ENCODE measurements around the gene GRK7. TPM values are rescaled to one million over a fixed set of nuclear protein-coding genes. Genes with fewer than 3 reads are reported as not detected.

The GRK7 gene, protein sequence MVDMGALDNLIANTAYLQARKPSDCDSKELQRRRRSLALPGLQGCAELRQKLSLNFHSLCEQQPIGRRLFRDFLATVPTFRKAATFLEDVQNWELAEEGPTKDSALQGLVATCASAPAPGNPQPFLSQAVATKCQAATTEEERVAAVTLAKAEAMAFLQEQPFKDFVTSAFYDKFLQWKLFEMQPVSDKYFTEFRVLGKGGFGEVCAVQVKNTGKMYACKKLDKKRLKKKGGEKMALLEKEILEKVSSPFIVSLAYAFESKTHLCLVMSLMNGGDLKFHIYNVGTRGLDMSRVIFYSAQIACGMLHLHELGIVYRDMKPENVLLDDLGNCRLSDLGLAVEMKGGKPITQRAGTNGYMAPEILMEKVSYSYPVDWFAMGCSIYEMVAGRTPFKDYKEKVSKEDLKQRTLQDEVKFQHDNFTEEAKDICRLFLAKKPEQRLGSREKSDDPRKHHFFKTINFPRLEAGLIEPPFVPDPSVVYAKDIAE (N-terminal part only)
- total RNA-seq = not detected in 2 replicates
- long read RNA-seq = 0 reads

DNA sequence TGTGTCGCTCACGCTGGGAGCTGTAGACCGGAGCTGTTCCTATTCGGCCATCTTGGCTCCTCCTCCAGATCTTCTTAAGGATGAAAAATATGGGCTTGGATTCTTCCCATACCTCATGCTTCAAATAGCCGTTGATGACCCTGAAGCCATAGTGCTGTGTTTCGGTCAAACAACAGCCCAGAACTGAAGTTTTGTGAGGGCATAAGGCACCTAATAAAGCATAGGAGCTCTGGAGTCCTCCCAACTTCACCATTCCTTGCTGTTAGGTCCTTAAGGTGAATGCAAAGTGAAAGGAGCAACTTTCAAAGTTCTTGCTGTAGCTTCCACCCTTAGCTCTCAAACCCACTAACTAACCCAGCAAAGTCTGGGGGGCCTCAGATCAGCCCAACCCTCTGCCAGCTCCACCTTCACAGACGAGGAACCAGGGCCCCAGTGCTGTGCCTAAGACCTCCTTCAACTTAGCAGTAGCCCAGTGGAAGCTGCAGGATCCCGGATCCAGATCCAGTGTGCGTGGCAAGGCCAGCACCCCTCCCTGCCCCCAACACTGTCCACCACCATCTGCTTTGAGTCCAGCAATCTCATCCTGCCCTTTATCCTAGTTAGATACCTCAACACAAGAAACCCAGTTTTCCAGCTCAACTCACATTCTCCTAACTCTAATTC, at the start of gene GRK7:
GRK7 (plus strand) TSS at position 321 of the 663 bp plus-strand sequence. CDS start 14,877 bp downstream, outside the sequence.
- Mint-ChIP-seq H3K9me3 (ENCODE audit: unreplicated experiment) (no peaks in the 10 kb centered on the region), H3K27ac (ENCODE audit: unreplicated experiment) (no peak within 1 kb of the TSS), H3K27me3 (ENCODE audit: unreplicated experiment) (no peaks in the 10 kb centered on the region), H3K36me3 (ENCODE audit: unreplicated experiment) (no peaks in the 10 kb centered on the region), H3K4me1 (ENCODE audit: unreplicated experiment) (peaks cover 6% of the 10 kb centered on the region), H3K4me3 (ENCODE audit: unreplicated experiment) (peak within 1 kb of the TSS; percentile 54)
- DNase-seq (ENCODE audit: extremely low spot score, unreplicated experiment) = peak; percentile 73
- TF ChIP-seq, protein P1, sequence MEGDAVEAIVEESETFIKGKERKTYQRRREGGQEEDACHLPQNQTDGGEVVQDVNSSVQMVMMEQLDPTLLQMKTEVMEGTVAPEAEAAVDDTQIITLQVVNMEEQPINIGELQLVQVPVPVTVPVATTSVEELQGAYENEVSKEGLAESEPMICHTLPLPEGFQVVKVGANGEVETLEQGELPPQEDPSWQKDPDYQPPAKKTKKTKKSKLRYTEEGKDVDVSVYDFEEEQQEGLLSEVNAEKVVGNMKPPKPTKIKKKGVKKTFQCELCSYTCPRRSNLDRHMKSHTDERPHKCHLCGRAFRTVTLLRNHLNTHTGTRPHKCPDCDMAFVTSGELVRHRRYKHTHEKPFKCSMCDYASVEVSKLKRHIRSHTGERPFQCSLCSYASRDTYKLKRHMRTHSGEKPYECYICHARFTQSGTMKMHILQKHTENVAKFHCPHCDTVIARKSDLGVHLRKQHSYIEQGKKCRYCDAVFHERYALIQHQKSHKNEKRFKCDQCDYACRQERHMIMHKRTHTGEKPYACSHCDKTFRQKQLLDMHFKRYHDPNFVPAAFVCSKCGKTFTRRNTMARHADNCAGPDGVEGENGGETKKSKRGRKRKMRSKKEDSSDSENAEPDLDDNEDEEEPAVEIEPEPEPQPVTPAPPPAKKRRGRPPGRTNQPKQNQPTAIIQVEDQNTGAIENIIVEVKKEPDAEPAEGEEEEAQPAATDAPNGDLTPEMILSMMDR (IDR thresholded peaks at IDR 0.05) = no peak

DNA sequence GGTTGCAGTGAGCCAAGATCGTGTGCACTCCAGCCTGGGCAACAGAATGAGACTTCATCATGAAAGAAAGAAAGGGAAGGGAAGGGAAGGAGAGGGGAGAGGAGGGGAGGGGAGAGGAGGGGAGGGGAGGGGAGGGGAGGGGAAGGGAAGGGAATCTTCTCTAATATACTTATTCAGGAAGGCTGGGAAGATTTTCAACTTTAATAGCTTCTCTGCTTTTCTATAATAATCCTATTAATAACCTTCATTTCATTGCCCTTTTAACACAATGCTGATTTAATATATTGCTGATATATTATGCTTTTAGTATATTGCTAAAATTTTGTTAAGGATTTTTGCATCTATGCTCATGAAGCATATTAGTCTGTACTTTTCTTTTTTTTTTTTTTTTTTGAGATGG, 48.5 kb upstream of the GRK7 start:
- DNase-seq (ENCODE audit: extremely low spot score, unreplicated experiment) = no peak
- peaks cover 4% of the 10 kb centered on the region for H3K27me3 Mint-ChIP-seq (ENCODE audit: unreplicated experiment)
- no peak overlapping the region for H3K4me3 Mint-ChIP-seq (ENCODE audit: unreplicated experiment)
- no peak overlapping the region for H3K27ac Mint-ChIP-seq (ENCODE audit: unreplicated experiment)
- TF ChIP-seq, protein P1 (IDR thresholded peaks at IDR 0.05) = no peak
- H3K4me1 Mint-ChIP-seq (ENCODE audit: unreplicated experiment) = no peaks in the 10 kb centered on the region
- peaks cover 20% of the 10 kb centered on the region for H3K9me3 Mint-ChIP-seq (ENCODE audit: unreplicated experiment)
- H3K36me3 Mint-ChIP-seq (ENCODE audit: unreplicated experiment) = peaks cover 5% of the 10 kb centered on the region

DNA sequence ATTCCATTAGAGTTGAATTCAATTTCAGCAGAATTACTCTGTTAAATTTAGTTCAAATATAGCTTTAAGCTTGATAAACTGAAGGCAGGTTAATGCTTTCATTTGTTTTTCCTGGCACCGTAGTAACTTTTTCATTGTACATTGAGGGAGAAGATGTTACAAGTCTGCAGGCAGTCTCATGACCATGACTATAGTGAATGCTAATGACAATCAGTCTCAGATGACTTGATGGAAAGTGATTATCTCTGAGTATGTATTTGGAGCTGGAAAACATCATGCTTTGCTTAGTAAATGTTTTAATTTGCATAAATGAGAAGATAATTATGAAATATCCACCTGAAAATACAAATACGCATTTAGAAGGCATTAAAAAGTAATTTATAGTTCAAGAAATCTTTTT, 41.1 kb upstream of the GRK7 start:
- H3K4me1 Mint-ChIP-seq (ENCODE audit: unreplicated experiment) = no peaks in the 10 kb centered on the region
- peaks cover 7% of the 10 kb centered on the region for H3K27me3 Mint-ChIP-seq (ENCODE audit: unreplicated experiment)
- H3K36me3 Mint-ChIP-seq (ENCODE audit: unreplicated experiment) = no peaks in the 10 kb centered on the region
- DNase-seq (ENCODE audit: extremely low spot score, unreplicated experiment) = no peak
- H3K4me3 Mint-ChIP-seq (ENCODE audit: unreplicated experiment) = no peak overlapping the region
- no peak overlapping the region for H3K27ac Mint-ChIP-seq (ENCODE audit: unreplicated experiment)
- TF ChIP-seq, protein P1 (IDR thresholded peaks at IDR 0.05) = no peak
- peaks cover 2% of the 10 kb centered on the region for H3K9me3 Mint-ChIP-seq (ENCODE audit: unreplicated experiment)

DNA sequence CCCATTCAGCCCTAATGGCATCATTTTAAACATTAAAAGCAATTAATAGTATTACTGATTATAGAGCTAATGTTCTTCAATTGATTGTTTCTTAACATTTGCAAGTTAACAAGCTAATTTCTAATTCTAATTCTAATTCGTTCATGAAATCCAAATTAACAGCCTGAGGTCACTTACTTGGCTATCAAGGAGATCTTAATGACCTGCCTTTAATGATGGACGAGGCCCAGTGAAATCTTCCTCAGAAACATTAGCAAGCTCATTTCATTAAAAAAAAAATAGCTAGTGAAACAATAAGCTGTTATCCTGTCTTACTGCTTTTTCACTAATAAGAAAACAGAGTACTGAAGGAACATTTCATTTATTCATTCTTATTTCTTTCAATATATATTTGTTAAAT, 40.6 kb upstream of the GRK7 start:
- TF ChIP-seq, protein P1 (IDR thresholded peaks at IDR 0.05) = no peak
- no peak overlapping the region for H3K27ac Mint-ChIP-seq (ENCODE audit: unreplicated experiment)
- no peak overlapping the region for H3K4me3 Mint-ChIP-seq (ENCODE audit: unreplicated experiment)
- H3K27me3 Mint-ChIP-seq (ENCODE audit: unreplicated experiment) = peaks cover 3% of the 10 kb centered on the region
- H3K36me3 Mint-ChIP-seq (ENCODE audit: unreplicated experiment) = no peaks in the 10 kb centered on the region
- no peaks in the 10 kb centered on the region for H3K4me1 Mint-ChIP-seq (ENCODE audit: unreplicated experiment)
- H3K9me3 Mint-ChIP-seq (ENCODE audit: unreplicated experiment) = no peaks in the 10 kb centered on the region
- DNase-seq (ENCODE audit: extremely low spot score, unreplicated experiment) = no peak

DNA sequence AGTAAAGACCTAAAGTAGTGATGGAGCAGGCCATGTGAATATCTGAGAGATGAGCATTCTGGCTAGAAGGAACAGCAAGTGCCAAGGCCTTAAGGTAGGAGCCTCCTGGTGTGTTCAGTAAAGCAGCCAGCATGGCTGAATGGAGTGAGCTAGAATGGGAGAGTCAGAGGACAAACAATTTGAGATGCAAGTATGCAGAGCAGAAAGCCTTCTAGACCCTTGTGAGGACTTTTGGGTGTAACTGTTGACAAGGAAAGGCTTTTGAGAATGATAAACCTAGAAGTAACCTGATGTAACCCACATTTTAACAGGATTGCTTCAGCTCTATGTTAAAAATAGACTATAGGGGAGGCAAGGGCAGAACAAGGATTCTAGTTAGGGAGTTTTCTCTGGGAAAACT, 40.0 kb upstream of the GRK7 start:
- no peak for DNase-seq (ENCODE audit: extremely low spot score, unreplicated experiment)
- H3K27me3 Mint-ChIP-seq (ENCODE audit: unreplicated experiment) = peaks cover 3% of the 10 kb centered on the region
- no peaks in the 10 kb centered on the region for H3K36me3 Mint-ChIP-seq (ENCODE audit: unreplicated experiment)
- H3K4me1 Mint-ChIP-seq (ENCODE audit: unreplicated experiment) = no peaks in the 10 kb centered on the region
- H3K27ac Mint-ChIP-seq (ENCODE audit: unreplicated experiment) = no peak overlapping the region
- H3K9me3 Mint-ChIP-seq (ENCODE audit: unreplicated experiment) = no peaks in the 10 kb centered on the region
- TF ChIP-seq, protein P1 (IDR thresholded peaks at IDR 0.05) = no peak
- no peak overlapping the region for H3K4me3 Mint-ChIP-seq (ENCODE audit: unreplicated experiment)
